Chondrocyte (in vitro differentiated cells): ENCODE data around the gene TNFSF9. TPM values are rescaled to one million over a fixed set of nuclear protein-coding genes. Genes with fewer than 3 reads are reported as not detected.

Experiments
- DNase-seq: peaks from one replicate; pipeline ENCODE4 v3.0.0; 2021; ENCODE audit warnings: mixed read lengths, low spot score
- H3K27ac Mint-ChIP-seq: one replicate; pipeline ENCODE4 v1.8.0; 2021; ENCODE audit warnings: mild to moderate bottlenecking, moderate library complexity, mixed read lengths; ENCODE audit not compliant: unreplicated experiment
- H3K27me3 Mint-ChIP-seq: 2 replicates; pipeline ENCODE4 v1.8.0; 2021; ENCODE audit warnings: low read depth, mixed read lengths
- H3K36me3 Mint-ChIP-seq: 2 replicates; pipeline ENCODE4 v1.8.0; 2021; ENCODE audit warnings: low read depth, mixed read lengths
- H3K4me1 Mint-ChIP-seq: 2 replicates; pipeline ENCODE4 v1.8.0; 2021; ENCODE audit warnings: low read depth, mild to moderate bottlenecking, mixed read lengths
- H3K4me3 Mint-ChIP-seq: one replicate; pipeline ENCODE4 v1.8.0; 2021; ENCODE audit warnings: mild to moderate bottlenecking, moderate library complexity, mixed read lengths; ENCODE audit not compliant: unreplicated experiment
- H3K9me3 Mint-ChIP-seq: 2 replicates; pipeline ENCODE4 v1.8.0; 2021; ENCODE audit warnings: low read depth, mixed read lengths
- long read RNA-seq: library from polyadenylated mRNA; stranded (forward); transcript quantifications from one replicate; pipeline ENCODE4 v2.0.0, GENCODE V29; 2021
- total RNA-seq: library from RNA; stranded (reverse); gene quantifications from 3 replicates; pipeline ENCODE4 v1.2.1, GENCODE V29; 2021
- TF ChIP-seq, protein P1 (sequence below): fragments of 200-600 bp; sonication (generic); IDR thresholded peaks from 2 replicates; pipeline ENCODE4 v1.5.0; 2021; ENCODE audit warnings: antibody characterized with exemption, mild to moderate bottlenecking, moderate library complexity

The TNFSF9 gene, protein sequence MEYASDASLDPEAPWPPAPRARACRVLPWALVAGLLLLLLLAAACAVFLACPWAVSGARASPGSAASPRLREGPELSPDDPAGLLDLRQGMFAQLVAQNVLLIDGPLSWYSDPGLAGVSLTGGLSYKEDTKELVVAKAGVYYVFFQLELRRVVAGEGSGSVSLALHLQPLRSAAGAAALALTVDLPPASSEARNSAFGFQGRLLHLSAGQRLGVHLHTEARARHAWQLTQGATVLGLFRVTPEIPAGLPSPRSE
- total RNA-seq: 5.9 to 6.9 TPM (median 6.7 TPM) in 3 replicates
- long read RNA-seq, transcript TNFSF9-201 (3 exons, 1,665 nt): major isoform, 16 of 16 reads
- long read RNA-seq, partial matches to known transcripts: 0 of 16 reads
- long read RNA-seq, other reads (novel, unspliced or antisense): 0 of 16 reads

DNA sequence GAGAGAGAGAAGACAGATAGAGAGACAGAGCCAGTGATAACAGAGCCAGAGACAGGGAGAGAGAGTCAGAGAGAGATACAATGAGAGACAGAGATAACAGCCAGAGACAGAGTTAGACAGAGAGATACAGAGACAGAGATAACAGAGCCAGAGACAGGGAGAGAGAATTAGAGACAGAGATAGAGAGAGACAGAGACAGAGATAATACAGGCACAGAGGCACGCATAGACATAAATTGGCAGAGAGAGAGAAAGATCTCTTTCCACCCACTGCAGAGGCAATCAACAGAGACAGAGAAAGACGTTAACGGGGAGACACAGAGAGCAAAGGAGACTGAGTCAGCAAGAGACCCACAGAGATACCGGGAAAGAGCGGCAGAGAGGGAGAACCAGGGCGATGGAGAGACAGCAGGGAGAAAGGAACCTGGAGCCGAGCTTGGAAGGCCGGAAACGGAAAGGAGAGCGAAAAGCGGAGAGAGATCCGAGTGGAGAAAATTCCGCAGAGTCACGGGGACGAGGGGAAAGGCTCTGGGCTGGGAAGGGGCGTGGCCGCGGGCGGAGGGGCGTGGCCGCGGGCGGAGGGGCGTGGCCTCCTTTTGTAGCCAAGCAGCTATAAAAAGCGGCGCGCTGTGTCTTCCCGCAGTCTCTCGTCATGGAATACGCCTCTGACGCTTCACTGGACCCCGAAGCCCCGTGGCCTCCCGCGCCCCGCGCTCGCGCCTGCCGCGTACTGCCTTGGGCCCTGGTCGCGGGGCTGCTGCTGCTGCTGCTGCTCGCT is at the start of gene TNFSF9:
TNFSF9 (plus strand) TSS at position 641 of the 777 bp plus-strand sequence; CDS start at position 652, 11 bp downstream.
- TF ChIP-seq, protein P1, sequence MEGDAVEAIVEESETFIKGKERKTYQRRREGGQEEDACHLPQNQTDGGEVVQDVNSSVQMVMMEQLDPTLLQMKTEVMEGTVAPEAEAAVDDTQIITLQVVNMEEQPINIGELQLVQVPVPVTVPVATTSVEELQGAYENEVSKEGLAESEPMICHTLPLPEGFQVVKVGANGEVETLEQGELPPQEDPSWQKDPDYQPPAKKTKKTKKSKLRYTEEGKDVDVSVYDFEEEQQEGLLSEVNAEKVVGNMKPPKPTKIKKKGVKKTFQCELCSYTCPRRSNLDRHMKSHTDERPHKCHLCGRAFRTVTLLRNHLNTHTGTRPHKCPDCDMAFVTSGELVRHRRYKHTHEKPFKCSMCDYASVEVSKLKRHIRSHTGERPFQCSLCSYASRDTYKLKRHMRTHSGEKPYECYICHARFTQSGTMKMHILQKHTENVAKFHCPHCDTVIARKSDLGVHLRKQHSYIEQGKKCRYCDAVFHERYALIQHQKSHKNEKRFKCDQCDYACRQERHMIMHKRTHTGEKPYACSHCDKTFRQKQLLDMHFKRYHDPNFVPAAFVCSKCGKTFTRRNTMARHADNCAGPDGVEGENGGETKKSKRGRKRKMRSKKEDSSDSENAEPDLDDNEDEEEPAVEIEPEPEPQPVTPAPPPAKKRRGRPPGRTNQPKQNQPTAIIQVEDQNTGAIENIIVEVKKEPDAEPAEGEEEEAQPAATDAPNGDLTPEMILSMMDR: no peak
- peak within 1 kb of the TSS; percentile 97 for H3K27ac Mint-ChIP-seq
- H3K9me3 Mint-ChIP-seq: no peaks in the 10 kb centered on the region
- peak within 1 kb of the TSS; percentile 95 for H3K4me3 Mint-ChIP-seq
- DNase-seq: peak; percentile 94
- H3K36me3 Mint-ChIP-seq: peaks cover 1% of the 10 kb centered on the region
- peaks cover 34% of the 10 kb centered on the region for H3K4me1 Mint-ChIP-seq
- peaks cover 7% of the 10 kb centered on the region for H3K27me3 Mint-ChIP-seq

- no peak for DNase-seq
- TF ChIP-seq, protein P1: peak; percentile 77
- H3K27ac Mint-ChIP-seq: no peak within 1 kb of the TSS
- no peaks in the 10 kb centered on the region for H3K27me3 Mint-ChIP-seq
- no peak within 1 kb of the TSS for H3K4me3 Mint-ChIP-seq
- H3K4me1 Mint-ChIP-seq: no peaks in the 10 kb centered on the region
- H3K36me3 Mint-ChIP-seq: no peaks in the 10 kb centered on the region
- no peaks in the 10 kb centered on the region for H3K9me3 Mint-ChIP-seq
These were observed 49.1 kb upstream of the TNFSF9 start, which contains the start of gene DENND1C for GRCh38 chr19:6481541-6482342. Gene DENND1C (minus strand): TSS chr19:6481787. CDS start chr19:6481695, 92 bp downstream.

- H3K27ac Mint-ChIP-seq: no peak overlapping the region
- no peaks in the 10 kb centered on the region for H3K27me3 Mint-ChIP-seq
- TF ChIP-seq, protein P1: no peak
- H3K36me3 Mint-ChIP-seq: no peaks in the 10 kb centered on the region
- no peaks in the 10 kb centered on the region for H3K4me1 Mint-ChIP-seq
- DNase-seq: no peak
- no peak overlapping the region for H3K4me3 Mint-ChIP-seq
- no peaks in the 10 kb centered on the region for H3K9me3 Mint-ChIP-seq
These were observed 48.5 kb upstream of the TNFSF9 start for GRCh38 chr19:6482343-6482686.

- H3K9me3 Mint-ChIP-seq: no peaks in the 10 kb centered on the region
- DNase-seq: no peak
- H3K27me3 Mint-ChIP-seq: no peaks in the 10 kb centered on the region
These were observed 47.6 kb upstream of the TNFSF9 start for GRCh38 chr19:6483235-6483634.

More at GRCh38 chr19:6483235-6483634, 47.6 kb upstream of the TNFSF9 start:
- no peaks in the 10 kb centered on the region for H3K36me3 Mint-ChIP-seq
- no peak overlapping the region for H3K4me3 Mint-ChIP-seq
- TF ChIP-seq, protein P1: no peak
- H3K27ac Mint-ChIP-seq: no peak overlapping the region
- no peaks in the 10 kb centered on the region for H3K4me1 Mint-ChIP-seq
